Heart left ventricle (tissue), 13 donors: Measurements from ENCODE around the gene KSR2.
A peak's percentile ranks its signal among the peaks of the same experiment; 100 is the strongest.

Source experiments
- POLR2A ChIP-seq, 2 donors: fragments of 450-650 bp; IDR thresholded peaks; one replicate each; pipeline ENCODE4 v1.6.1; 2017; ENCODE audit warnings: antibody characterized with exemption in 2 of 2, mild to moderate bottlenecking in 2 of 2, moderate library complexity in 2 of 2
- TF ChIP-seq, protein P1 (sequence below), 12 donors: fragments of 200-600 bp; sonication (generic) in 4 of 12; IDR thresholded peaks; one replicate each; pipeline versions ENCODE4 v1.5.0 to v1.8.0; 2018 to 2022; ENCODE audit warnings: antibody characterized with exemption in 12 of 12, mild to moderate bottlenecking in 5 of 12
- donor health status: ischemic (EF 13 %, LVEDD 7.1; RV severe dilation, severe dysfunction).
- donor health status: DM: no; HTN: yes; CAD: no.
- donor health status: DM: no; HTN: no; CAD: no.
- donor health status: ischemic (EF 25% LVEDD 6.9; RV normal size, moderate dysfunction).
- donor health status: ischemic (EF 25% LVEDD 5.7; RV mildly dilated, moderate dysfunction).
- donor health status: ischemic (EF 35%, LVEDD 5.7; RV mildly dilated, moderate dysfunction).
- donor health status: nonischemic (EF 11% LVEDD 7.7; RV severe dilation, severe dysfunction).
- donor health status: DM: yes; HTN: yes; CAD: no.
- donor health status: PGD.
- donor health status: ischemic (EF 29% LVEDD 5.4; RV normal size, mild dysfunction).
- donor health status: nonischemic (EF 23%, LVEDD 6.1; RV moderate dilation, normal function).

DNA sequence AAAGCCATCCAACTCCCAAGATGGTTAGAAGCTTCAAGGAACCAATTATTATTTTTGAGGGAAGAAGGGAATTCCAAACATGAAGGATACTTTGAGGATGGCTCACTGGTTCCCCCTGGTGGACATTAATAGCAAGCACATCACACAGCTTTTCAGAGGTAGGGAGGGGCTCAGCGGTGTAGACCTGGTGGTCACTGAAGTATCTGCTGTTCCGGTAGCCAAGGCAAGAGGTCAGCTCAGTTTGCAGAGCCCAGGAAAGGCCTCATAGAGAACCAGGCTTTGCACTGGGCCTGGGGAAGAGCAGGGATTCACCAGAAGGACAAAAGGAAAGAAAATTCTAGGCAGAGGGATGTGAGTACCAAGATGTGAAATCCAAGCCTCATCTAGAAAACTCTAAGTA is 118.7 kb downstream of the KSR2 start:
- TF ChIP-seq, protein P1, sequence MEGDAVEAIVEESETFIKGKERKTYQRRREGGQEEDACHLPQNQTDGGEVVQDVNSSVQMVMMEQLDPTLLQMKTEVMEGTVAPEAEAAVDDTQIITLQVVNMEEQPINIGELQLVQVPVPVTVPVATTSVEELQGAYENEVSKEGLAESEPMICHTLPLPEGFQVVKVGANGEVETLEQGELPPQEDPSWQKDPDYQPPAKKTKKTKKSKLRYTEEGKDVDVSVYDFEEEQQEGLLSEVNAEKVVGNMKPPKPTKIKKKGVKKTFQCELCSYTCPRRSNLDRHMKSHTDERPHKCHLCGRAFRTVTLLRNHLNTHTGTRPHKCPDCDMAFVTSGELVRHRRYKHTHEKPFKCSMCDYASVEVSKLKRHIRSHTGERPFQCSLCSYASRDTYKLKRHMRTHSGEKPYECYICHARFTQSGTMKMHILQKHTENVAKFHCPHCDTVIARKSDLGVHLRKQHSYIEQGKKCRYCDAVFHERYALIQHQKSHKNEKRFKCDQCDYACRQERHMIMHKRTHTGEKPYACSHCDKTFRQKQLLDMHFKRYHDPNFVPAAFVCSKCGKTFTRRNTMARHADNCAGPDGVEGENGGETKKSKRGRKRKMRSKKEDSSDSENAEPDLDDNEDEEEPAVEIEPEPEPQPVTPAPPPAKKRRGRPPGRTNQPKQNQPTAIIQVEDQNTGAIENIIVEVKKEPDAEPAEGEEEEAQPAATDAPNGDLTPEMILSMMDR (IDR thresholded peaks at IDR 0.05), result peak; percentile 61 to 86 (median 76)
- TF ChIP-seq POLR2A (IDR thresholded peaks at IDR 0.05), result no peak
